HFF-Myc (cell line): Measurements from ENCODE around the gene VPS54.
"Not testable (repeated sequence)": the region's sequence is repeated elsewhere in the genome, so short reads cannot be mapped to it uniquely, and the experiment has no call there.

ENCODE experiments used
- DNase-seq: peaks from one replicate; pipeline ENCODE4 v3.0.0-alpha.2; 2011; ENCODE audit warnings: low read depth; ENCODE audit errors: extremely low read depth
- H3K4me3 ChIP-seq: replicated peaks from 2 replicates; pipeline ENCODE4 v1.5.1; 2011; ENCODE audit warnings: low read depth, mild to moderate bottlenecking, control low read depth, low read length
- TF ChIP-seq, protein P1 (sequence below): IDR thresholded peaks from 2 replicates; pipeline ENCODE4 v1.5.1; 2012; ENCODE audit warnings: mild to moderate bottlenecking, low read depth, low read length, control low read depth; ENCODE audit errors: missing control alignments

Gene VPS54

DNA sequence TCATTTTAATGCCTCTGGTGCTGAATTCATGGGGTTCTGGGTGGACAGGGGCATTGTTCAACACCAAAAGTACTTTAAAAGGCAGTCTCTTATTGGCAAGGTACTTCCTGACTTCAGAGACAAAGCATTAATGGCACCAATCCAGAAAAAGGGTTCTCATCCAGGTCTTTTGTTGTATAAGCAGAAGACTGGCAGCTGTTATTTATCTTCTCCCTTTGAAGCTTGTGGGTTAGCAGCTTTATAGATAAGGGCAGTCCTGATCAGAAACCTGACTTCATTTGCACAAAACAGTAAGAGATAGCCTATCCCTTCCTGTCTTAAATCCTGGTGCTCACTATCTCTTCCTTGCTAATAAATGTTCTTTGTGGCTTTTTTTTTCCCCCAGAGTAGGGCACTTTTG is 68.8 kb downstream of the VPS54 start:
- H3K4me3 ChIP-seq, result no peak overlapping the region
- TF ChIP-seq, protein P1, sequence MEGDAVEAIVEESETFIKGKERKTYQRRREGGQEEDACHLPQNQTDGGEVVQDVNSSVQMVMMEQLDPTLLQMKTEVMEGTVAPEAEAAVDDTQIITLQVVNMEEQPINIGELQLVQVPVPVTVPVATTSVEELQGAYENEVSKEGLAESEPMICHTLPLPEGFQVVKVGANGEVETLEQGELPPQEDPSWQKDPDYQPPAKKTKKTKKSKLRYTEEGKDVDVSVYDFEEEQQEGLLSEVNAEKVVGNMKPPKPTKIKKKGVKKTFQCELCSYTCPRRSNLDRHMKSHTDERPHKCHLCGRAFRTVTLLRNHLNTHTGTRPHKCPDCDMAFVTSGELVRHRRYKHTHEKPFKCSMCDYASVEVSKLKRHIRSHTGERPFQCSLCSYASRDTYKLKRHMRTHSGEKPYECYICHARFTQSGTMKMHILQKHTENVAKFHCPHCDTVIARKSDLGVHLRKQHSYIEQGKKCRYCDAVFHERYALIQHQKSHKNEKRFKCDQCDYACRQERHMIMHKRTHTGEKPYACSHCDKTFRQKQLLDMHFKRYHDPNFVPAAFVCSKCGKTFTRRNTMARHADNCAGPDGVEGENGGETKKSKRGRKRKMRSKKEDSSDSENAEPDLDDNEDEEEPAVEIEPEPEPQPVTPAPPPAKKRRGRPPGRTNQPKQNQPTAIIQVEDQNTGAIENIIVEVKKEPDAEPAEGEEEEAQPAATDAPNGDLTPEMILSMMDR, result no peak
- DNase-seq, result no peak

DNA sequence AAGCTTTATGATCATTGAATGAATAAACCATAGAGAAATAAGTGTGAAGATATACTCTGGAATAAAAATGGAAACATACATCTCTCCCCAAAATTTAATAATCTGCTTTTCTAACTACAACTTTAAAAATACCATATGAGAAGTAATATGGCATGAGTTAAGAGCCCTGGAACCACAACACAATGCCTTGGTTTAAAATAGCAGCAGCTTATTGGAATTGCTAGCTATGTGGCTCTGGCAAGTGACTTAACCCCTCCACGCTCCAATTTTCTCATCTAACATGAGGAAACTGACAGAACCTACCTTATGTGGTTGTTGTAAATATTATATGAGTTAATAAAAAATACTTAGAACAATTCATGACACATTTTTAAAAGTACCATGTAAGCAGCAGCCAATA is 76.4 kb downstream of the VPS54 start:
- TF ChIP-seq, protein P1, result no peak
- H3K4me3 ChIP-seq, result no peak overlapping the region
- DNase-seq, result no peak

DNA sequence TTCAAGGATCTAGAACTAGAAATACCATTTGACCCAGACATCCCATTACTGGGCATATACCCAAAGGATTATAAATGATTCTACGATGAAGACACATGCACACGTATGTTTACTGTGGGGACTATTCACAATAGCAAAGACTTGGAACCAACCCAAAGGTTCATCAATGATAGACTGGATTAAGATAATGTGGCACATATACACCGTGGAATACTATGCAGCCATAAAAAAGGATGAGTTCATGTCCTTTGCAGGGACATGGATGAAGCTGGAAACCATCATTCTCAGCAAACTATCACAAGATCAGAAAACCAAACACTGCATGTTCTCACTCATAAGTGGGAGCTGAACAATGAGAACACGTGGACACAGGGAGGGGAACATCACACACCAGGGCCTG is 87.1 kb downstream of the VPS54 start:
- not testable (repeated sequence) for H3K4me3 ChIP-seq, DNase-seq

DNA sequence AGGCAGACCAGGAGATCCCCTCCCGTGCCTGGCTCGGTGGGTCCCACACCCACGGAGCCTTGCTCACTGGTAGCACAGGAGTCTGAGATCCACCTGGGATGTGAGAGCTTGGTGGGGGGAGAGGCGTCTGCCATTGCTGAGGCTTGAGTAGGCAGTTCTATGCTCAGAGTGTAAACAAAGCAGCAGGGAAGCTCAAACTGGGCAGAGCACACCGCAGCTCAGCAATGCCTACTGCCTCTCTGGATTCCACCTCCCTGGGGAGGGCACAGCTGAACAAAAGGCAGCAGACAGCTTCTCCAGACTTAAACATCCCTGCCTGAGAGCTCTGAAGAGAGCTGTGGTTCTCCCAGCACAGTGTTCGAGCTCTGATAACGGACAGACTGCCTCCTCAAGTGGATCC is 92.4 kb downstream of the VPS54 start:
- TF ChIP-seq, protein P1, result no peak
- DNase-seq, result no peak
- no peak overlapping the region for H3K4me3 ChIP-seq

DNA sequence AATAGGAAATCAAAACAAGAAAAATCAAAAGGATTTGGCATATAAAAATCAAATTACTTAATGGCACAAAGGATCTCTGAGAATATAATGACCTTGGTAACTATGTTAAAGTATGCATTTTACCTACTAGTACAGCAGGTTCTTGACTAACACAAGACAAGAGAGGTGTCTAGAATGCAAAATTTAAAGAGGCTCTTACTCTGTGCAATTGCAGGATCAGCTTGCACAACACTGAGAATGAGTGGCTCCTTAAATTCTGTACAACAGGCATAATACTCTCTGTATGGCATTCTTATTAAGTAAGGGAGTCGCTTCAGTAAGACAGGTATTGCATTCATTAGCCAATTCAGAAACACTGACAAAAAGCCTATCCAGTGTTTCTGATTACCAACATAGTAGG is 104.9 kb downstream of the VPS54 start:
- no peak overlapping the region for H3K4me3 ChIP-seq
- DNase-seq, result no peak
- TF ChIP-seq, protein P1, result no peak

DNA sequence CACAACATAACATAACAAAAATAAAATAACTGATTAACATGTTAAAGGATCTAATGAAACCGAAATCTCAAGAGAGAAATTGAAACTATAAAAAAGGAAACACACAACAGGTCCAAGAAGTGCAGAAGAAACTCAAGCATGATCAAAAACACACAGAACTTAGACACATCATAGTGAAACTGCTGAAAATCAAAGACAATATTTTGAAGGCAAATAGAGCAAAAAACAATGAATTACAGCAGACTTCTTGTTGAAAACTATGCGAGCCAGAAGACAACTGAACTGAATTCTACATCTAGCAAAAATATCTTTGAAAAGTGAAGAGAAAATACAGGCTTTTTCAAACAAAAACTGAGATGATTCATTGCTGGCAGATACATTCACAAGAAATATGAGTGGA is 116.2 kb downstream of the VPS54 start:
- H3K4me3 ChIP-seq, result no peak overlapping the region
- TF ChIP-seq, protein P1, result no peak
- no peak for DNase-seq

DNA sequence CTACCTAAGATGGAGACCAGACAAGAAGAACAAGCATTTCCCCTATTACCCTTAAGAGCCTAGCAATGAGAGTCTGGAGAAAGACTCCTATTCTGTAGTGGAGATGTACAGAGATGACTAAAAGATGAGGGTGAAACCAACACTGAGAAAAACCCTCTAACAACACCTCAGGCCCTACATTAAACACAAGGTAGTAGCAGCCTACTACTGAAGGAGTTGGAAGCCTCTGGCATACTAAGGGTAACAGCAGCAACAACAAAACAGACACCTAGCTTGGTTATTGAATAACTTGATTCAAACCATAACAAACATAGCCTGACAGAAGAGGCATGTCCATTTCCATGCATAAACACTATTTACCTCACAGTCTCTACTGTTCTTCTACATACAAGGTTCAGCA is 117.1 kb downstream of the VPS54 start:
- no peak overlapping the region for H3K4me3 ChIP-seq
- TF ChIP-seq, protein P1, result no peak
- DNase-seq, result no peak
